Lung (tissue), 12 donors: ENCODE data around the gene CCNI. TPM values are rescaled to one million over a fixed set of nuclear protein-coding genes. Genes with fewer than 3 reads are reported as not detected.

ENCODE experiments used
- ATAC-seq: fragments of 200-7000 bp; cut with Tn5 transposase; one replicate; pipeline ENCODE4 v1.9.1; 2020; ENCODE audit warnings: moderate number of reproducible peaks; ENCODE audit not compliant: insufficient read depth, low FRiP score
- DNase-seq, 3 donors: peaks; one replicate each; pipeline ENCODE4 v3.0.0-alpha.2; 2013 to 2017
- H3K27ac ChIP-seq, 2 donors: one replicate each; pipeline ENCODE4 v1.5.1; 2013; ENCODE audit warnings: mild to moderate bottlenecking in 2 of 2, moderate library complexity in 2 of 2, control low read depth in 1 of 2, inconsistent platforms in 1 of 2, low read depth in 1 of 2, low read length in 1 of 2
- H3K27me3 ChIP-seq, 3 donors: one replicate each; pipeline ENCODE4 v1.5.1; 2013; ENCODE audit warnings: low read length in 2 of 3; ENCODE audit not compliant: control insufficient read depth in 3 of 3, insufficient read depth in 3 of 3
- H3K36me3 ChIP-seq, 4 donors: one replicate each; pipeline ENCODE4 v1.5.1; 2013; ENCODE audit warnings: low read length in 4 of 4, mild to moderate bottlenecking in 1 of 4, moderate library complexity in 1 of 4; ENCODE audit not compliant: control insufficient read depth in 4 of 4, insufficient read depth in 4 of 4
- H3K4me1 ChIP-seq, 5 donors: one replicate each; pipeline ENCODE4 v1.5.1; 2013; ENCODE audit warnings: low read length in 5 of 5, mild to moderate bottlenecking in 2 of 5, moderate library complexity in 1 of 5; ENCODE audit not compliant: control insufficient read depth in 5 of 5, insufficient read depth in 5 of 5
- H3K4me3 ChIP-seq: one replicate; pipeline ENCODE4 v1.5.1; 2013; ENCODE audit warnings: mild to moderate bottlenecking, control low read depth, moderate library complexity
- H3K9ac ChIP-seq, 2 donors: one replicate each; pipeline ENCODE4 v1.5.1; 2013; ENCODE audit warnings: low read length in 2 of 2, control low read depth in 1 of 2; ENCODE audit not compliant: insufficient read depth in 1 of 2
- H3K9me3 ChIP-seq, 4 donors: one replicate each; pipeline ENCODE4 v1.5.1; 2013; ENCODE audit warnings: low read length in 3 of 4, mild to moderate bottlenecking in 1 of 4, moderate library complexity in 1 of 4; ENCODE audit not compliant: control insufficient read depth in 4 of 4, insufficient read depth in 3 of 4
- WGBS, 2 donors: extraction: QIAGEN DNeasy Blood & Tissue Kit; methylation state at CpG; one replicate each; pipeline ENCODE4 v1.1.7; 2013; 5-methylcytosine and 5-hydroxymethylcytosine counted together
- polyA plus RNA-seq, 2 donors: library from polyadenylated mRNA; stranded (reverse); fragments of 200-250 nt; gene quantifications; one replicate each; pipeline ENCODE4 v1.2.1, GENCODE V29; 2013
- total RNA-seq, 2 donors: library from RNA; depleted of rRNA in 1 of 2; stranded (reverse); fragments of >200 nt in 1 of 2; gene quantifications; one replicate each; pipeline ENCODE4 v1.2.1, GENCODE V29; 2014 to 2021
- TF ChIP-seq, protein P1 (sequence below): IDR thresholded peaks from 2 replicates; pipeline ENCODE4 v1.5.1; 2012; ENCODE audit warnings: mild to moderate bottlenecking; ENCODE audit errors: control extremely low read depth, extremely low read depth
- donor health status: control.
- donor health status: control.
- donor health status: Bipolar disorder and iron deficiency.
- donor health status: healthy.
- donor health status: DM: yes; HTN: yes; CAD: no.

The CCNI gene
- total and polyA plus RNA-seq, 4 donors = 62.8 to 313 (median 150) TPM

DNA sequence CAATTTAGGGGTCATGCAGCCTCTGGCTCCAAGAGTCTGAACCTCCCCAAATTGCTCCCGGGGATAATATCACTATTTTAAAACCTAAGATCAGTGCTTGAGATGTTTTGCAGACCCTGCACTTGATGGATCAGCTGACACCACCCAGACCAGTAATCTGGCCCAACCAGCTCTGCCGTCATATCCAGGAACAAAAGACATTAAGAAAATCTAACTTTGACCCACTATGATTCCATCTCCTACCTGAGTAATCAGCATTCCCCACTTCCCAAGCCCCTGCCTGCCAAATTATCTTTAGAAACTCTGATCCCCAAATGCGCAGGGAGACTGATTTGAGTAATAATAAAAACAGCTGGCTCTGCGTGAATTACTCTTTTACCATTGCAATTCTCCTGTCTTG is 46.9 kb upstream of the CCNI start:
- ATAC-seq = no peak

DNA sequence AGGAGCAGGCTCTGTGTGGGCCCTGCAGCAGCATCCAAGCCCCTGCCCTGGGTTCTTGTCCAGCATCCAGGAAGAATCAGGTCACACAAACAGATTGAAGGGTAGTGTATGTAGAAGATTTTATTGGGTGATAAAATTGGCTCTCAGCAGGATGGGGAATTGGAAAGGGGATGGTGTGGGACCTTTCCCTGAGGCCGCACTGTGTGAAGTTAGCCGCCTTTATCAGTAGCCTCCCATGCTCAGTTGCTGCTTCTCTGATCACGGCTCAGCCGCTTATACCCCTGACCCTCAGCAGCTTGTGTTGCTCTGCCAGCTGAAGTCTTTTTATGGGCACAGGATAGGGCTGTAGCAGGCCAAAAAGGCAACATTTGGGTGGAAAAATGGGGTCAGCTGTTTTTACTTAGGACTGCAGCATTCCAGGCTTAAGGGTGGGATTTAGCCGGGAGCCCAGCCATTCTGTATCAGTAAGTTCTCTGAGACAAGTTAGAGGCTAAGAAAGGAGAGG is 46.0 kb upstream of the CCNI start:
- 87 to 94% methylated on average over 5 of the region's 5 CpGs for whole genome bisulfite sequencing, 2 donors
- H3K36me3 ChIP-seq = no peaks in the 10 kb centered on the region

More for the DNA sequence above, 46.9 kb upstream of the CCNI start:
- Histone ChIP-seq H3K9me3 (no peaks in the 10 kb centered on the region), H3K27ac (no peak overlapping the region), H3K36me3 (no peaks in the 10 kb centered on the region), H3K27me3 (no peaks in the 10 kb centered on the region), H3K9ac (no peak overlapping the region), H3K4me3 (no peak overlapping the region), H3K4me1 (no peaks in the 10 kb centered on the region)
- no peak for DNase-seq
- TF ChIP-seq, protein P1, sequence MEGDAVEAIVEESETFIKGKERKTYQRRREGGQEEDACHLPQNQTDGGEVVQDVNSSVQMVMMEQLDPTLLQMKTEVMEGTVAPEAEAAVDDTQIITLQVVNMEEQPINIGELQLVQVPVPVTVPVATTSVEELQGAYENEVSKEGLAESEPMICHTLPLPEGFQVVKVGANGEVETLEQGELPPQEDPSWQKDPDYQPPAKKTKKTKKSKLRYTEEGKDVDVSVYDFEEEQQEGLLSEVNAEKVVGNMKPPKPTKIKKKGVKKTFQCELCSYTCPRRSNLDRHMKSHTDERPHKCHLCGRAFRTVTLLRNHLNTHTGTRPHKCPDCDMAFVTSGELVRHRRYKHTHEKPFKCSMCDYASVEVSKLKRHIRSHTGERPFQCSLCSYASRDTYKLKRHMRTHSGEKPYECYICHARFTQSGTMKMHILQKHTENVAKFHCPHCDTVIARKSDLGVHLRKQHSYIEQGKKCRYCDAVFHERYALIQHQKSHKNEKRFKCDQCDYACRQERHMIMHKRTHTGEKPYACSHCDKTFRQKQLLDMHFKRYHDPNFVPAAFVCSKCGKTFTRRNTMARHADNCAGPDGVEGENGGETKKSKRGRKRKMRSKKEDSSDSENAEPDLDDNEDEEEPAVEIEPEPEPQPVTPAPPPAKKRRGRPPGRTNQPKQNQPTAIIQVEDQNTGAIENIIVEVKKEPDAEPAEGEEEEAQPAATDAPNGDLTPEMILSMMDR = no peak
- WGBS, 2 donors = 83 to 86% methylated on average over 4 of the region's 4 CpGs

DNA sequence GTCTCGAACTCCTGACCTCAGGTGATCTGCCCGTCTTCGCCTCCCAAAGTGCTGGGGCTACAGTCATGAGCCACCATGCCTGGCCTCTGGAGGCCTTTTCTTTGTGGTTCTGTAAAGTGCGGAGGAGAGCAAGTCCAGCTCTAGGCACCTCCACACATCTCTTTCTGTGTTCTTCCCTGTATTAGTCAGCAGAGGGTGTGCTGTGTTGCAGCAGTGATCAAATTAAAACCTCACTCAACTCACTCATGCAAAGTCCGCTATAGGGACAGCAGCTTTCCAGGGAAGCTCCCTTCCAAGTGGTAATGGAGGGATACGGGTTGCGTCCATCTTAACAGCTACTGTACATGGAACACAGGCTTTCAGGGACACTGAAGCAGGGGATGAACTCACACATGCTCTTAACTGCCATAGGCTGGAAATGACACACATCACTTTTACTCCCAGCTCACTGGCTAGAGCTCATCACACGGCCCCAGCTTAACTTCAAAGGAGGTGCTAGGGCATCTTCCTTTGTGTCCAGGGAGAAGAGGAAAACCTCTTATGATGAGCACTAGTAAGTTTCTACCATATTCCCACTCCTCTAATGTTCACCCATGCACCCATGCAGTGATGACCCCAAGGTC is 45.2 kb upstream of the CCNI start:
- TF ChIP-seq, protein P1 = no peak
- 91 to 94% methylated on average over 8 of the region's 8 CpGs for WGBS, 2 donors

More for the DNA sequence above, 46.0 kb upstream of the CCNI start:
- DNase-seq (peak in 2 of 3 donors; percentile 62), ATAC-seq (no peak)
- Histone ChIP-seq H3K27ac (no peak overlapping the region), H3K4me1 (no peaks in the 10 kb centered on the region), H3K9ac (no peak overlapping the region), H3K4me3 (no peak overlapping the region), H3K9me3 (no peaks in the 10 kb centered on the region), H3K27me3 (no peaks in the 10 kb centered on the region)
- TF ChIP-seq, protein P1 = no peak

DNA sequence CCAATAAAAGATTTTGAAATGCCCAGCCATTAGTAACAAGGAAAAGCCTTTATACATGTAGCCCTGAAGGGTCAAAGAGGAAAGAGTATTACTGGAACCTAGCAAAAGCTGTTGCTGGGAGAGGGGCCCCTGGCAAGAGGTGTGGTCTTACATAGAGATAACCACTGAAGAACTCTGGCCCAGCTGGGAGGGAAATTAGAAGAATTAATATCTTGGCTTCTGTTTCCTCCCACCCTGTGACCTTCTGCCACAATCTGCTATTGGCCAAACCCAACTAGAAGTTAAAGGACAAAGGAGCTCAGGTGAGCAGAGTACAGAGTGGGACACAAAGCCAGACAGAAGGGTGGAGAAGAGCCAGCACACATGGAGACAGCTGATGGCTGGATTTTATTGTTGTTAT is 41.9 kb upstream of the CCNI start:
- no peak for DNase-seq
- TF ChIP-seq, protein P1 = no peak
- no peak overlapping the region for H3K9ac ChIP-seq

More for the DNA sequence above, 45.2 kb upstream of the CCNI start:
- Histone ChIP-seq H3K27me3 (no peaks in the 10 kb centered on the region), H3K36me3 (no peaks in the 10 kb centered on the region), H3K4me1 (no peaks in the 10 kb centered on the region), H3K4me3 (no peak overlapping the region), H3K9ac (no peak overlapping the region), H3K27ac (no peak overlapping the region), H3K9me3 (no peaks in the 10 kb centered on the region)
- ATAC-seq (no peak), DNase-seq (no peak)

More for the DNA sequence above, 41.9 kb upstream of the CCNI start:
- no peak overlapping the region for H3K27ac ChIP-seq
- no peaks in the 10 kb centered on the region for H3K36me3 ChIP-seq
- no peak overlapping the region for H3K4me3 ChIP-seq
- ATAC-seq = no peak
- H3K27me3 ChIP-seq = no peaks in the 10 kb centered on the region
- no peaks in the 10 kb centered on the region for H3K4me1 ChIP-seq
- H3K9me3 ChIP-seq = no peaks in the 10 kb centered on the region
